K562 (cell line): ENCODE results near the gene PRR30. TPM values are rescaled to one million over a fixed set of nuclear protein-coding genes. Genes with fewer than 3 reads are reported as not detected.
A peak's percentile ranks its signal among the peaks of the same experiment; 100 is the strongest.

Experiments used
- ATAC-seq: fragments of 200-7000 bp; cut with Tn5 transposase; 3 replicates; pipeline ENCODE4 v1.9.1; 2020; ENCODE audit warnings: moderate library complexity
- BruUV-seq: library from RNA; stranded (reverse); fragments of 400-500 nt; replicated peaks from 2 replicates; lab custom pipeline; 2021; lab: Mats Ljungman, UMichigan
- CTCF ChIA-PET: fragments of 300-600 bp; formaldehyde crosslinking; extraction: SDS; loops from one replicate; lab custom pipeline; 2021; ENCODE audit warnings: low intra/inter-chr PET ratio; lab: Yijun Ruan, JAX
- POLR2A ChIA-PET: fragments of 300-600, 350-650 bp; sonication (Branson Sonifier 250); formaldehyde crosslinking; extraction: SDS; loops from one replicate; lab custom pipeline; 2021; ENCODE audit warnings: antibody characterized with exemption, inconsistent platforms; lab: Yijun Ruan, JAX
- DNase-seq, 4 experiments: peaks; one replicate each; pipeline versions ENCODE4 v3.0.0 to v3.0.0-alpha.2; 2011 to 2018; ENCODE audit warnings: low spot score in 3 of 4, mixed read lengths in 3 of 4; ENCODE audit errors: extremely low read depth in 1 of 4
- FAIRE-seq: peaks from 2 replicates; lab custom pipeline; 2011; peaks lifted over from hg19 to GRCh38; lab: Jason Lieb, UNC
- H2AFZ ChIP-seq: 2 replicates; pipeline ENCODE4 v1.6.0; 2011; ENCODE audit warnings: low read depth, low read length, control low read depth, inconsistent platforms
- H3K27ac ChIP-seq: fragments of 200-600 bp; 3 replicates; pipeline ENCODE4 v1.8.0; 2011; ENCODE audit warnings: low read depth, mild to moderate bottlenecking, control low read depth, inconsistent platforms, low read length, moderate library complexity, mixed read lengths; ENCODE audit errors: extremely low read depth
- H3K27me3 ChIP-seq, 2 experiments: fragments of 300-600 bp in 1 of 2; 2 replicates in 1 of 2; 3 replicates in 1 of 2; pipeline versions ENCODE4 v1.6.0 to v1.8.0; 2011; ENCODE audit warnings: inconsistent platforms in 2 of 2, low read length in 2 of 2, mild to moderate bottlenecking in 1 of 2, mixed read lengths in 1 of 2, moderate library complexity in 1 of 2; ENCODE audit not compliant: control insufficient read depth in 2 of 2, insufficient read depth in 2 of 2
- H3K36me3 ChIP-seq: fragments of 300-600 bp; 3 replicates; pipeline ENCODE4 v1.8.0; 2011; ENCODE audit warnings: mild to moderate bottlenecking, low read length, inconsistent platforms; ENCODE audit not compliant: control insufficient read depth, insufficient read depth
- H3K4me1 ChIP-seq, 2 experiments: fragments of 200-600 bp in 1 of 2; replicated peaks in 1 of 2; 2 replicates in 1 of 2; 3 replicates in 1 of 2; pipeline versions ENCODE4 v1.5.1 to v1.8.0; 2011; ENCODE audit warnings: inconsistent platforms in 2 of 2, low read length in 2 of 2, mild to moderate bottlenecking in 1 of 2, mixed read lengths in 1 of 2, moderate library complexity in 1 of 2; ENCODE audit not compliant: control insufficient read depth in 2 of 2, insufficient read depth in 2 of 2
- H3K4me2 ChIP-seq: 2 replicates; pipeline ENCODE4 v1.6.1; 2011; ENCODE audit warnings: low read length, control low read depth, inconsistent platforms, mixed read lengths; ENCODE audit not compliant: insufficient read depth
- H3K4me3 ChIP-seq: fragments of 200-600 bp; sonication (generic), shearing (Covaris generic); 2 replicates; pipeline ENCODE4 v1.5.1; 2016; ENCODE audit warnings: control low read depth, inconsistent platforms
- H3K79me2 ChIP-seq: fragments of 200-600 bp; 3 replicates; pipeline ENCODE4 v1.8.0; 2011; ENCODE audit warnings: low read length, inconsistent platforms; ENCODE audit not compliant: control insufficient read depth, insufficient read depth
- H3K9ac ChIP-seq, 2 experiments: 2 replicates each; pipeline versions ENCODE4 v1.6.0 to v1.6.1; 2011; ENCODE audit warnings: low read depth in 2 of 2, low read length in 2 of 2, control low read depth in 1 of 2, inconsistent platforms in 1 of 2, mild to moderate bottlenecking in 1 of 2, mixed read lengths in 1 of 2; ENCODE audit not compliant: insufficient read depth in 1 of 2
- H3K9me1 ChIP-seq: one replicate; pipeline ENCODE4 v1.6.0; 2011; ENCODE audit warnings: inconsistent platforms, mild to moderate bottlenecking, low read length, moderate library complexity; ENCODE audit not compliant: control insufficient read depth, insufficient read depth
- H3K9me3 ChIP-seq: replicated peaks from 2 replicates; pipeline ENCODE4 v1.5.1; 2011; ENCODE audit warnings: low read depth, low read length, inconsistent platforms; ENCODE audit not compliant: control insufficient read depth, insufficient read depth
- H4K20me1 ChIP-seq: replicated peaks from 2 replicates; pipeline ENCODE4 v1.6.1; 2011; ENCODE audit warnings: low read length, inconsistent platforms, mixed read lengths; ENCODE audit not compliant: control insufficient read depth, insufficient read depth
- EZH2 ChIP-seq: IDR thresholded peaks from 2 replicates; pipeline ENCODE4 v1.6.1; 2012; ENCODE audit warnings: low read depth, mild to moderate bottlenecking, inconsistent platforms, low read length, borderline replicate concordance
- PHB2 ChIP-seq: fragments of 450-650 bp; IDR thresholded peaks from 2 replicates; pipeline ENCODE4 v1.6.1; 2017; ENCODE audit warnings: low read depth
- PPARD ChIP-seq: fragments of 250-450 bp; sonication (Bioruptor Pico); IDR thresholded peaks from 2 replicates; pipeline ENCODE4 v1.8.0; 2022; ENCODE audit warnings: inconsistent platforms, mild to moderate bottlenecking, moderate library complexity
- SREBF1 ChIP-seq: fragments of 150-350 bp; IDR thresholded peaks from 2 replicates; pipeline ENCODE4 v1.6.1; 2014; ENCODE audit warnings: antibody characterized with exemption, low read depth, low read length, borderline replicate concordance
- SRSF9 ChIP-seq: fragments of 200-400 bp; formaldehyde crosslinking; IDR thresholded peaks from 2 replicates; pipeline ENCODE4 v1.6.1; 2017; ENCODE audit warnings: low read depth, low read length, borderline replicate concordance
- ZNF197 ChIP-seq: fragments of 200-800 bp; sonication (Bioruptor generic); IDR thresholded peaks from 2 replicates; pipeline ENCODE4 v1.6.1; 2016; ENCODE audit warnings: low read depth, missing genetic modification characterization, missing compliant biosample characterization
- WGBS: fragments of 100-300 bp; shearing (Covaris generic); methylation state at CpG from one replicate; pipeline ENCODE4 v1.1.6; 2016; ENCODE audit warnings: low coverage, mixed read lengths; ENCODE audit not compliant: insufficient coverage; ENCODE audit errors: missing lambda C conversion rate; 5-methylcytosine and 5-hydroxymethylcytosine counted together
- in situ Hi-C: fragments of 300-500 bp; cut with MboI; formaldehyde crosslinking; loops from 4 replicates; pipeline ENCODE4 v1.15.0; 2018; ENCODE audit warnings: inconsistent platforms, mixed read lengths
- intact Hi-C: fragments of 100-400 bp; cut with micrococcal nuclease; formaldehyde crosslinking; loops from 2 replicates; pipeline ENCODE4 v1.14.2; 2022
- polyA plus RNA-seq, 8 experiments: library from polyadenylated mRNA; depleted of rRNA in 4 of 8; stranded (reverse) in 5 of 8; unstranded in 3 of 8; fragments of >200 nt; fragmentation: Nextera tagmentation in 2 of 8; fragmentation: Illumina TruSeq in 1 of 8; extraction: Ambion mirVana in 2 of 8; extraction: Trizol in 1 of 8; gene quantifications; 2 replicates each; pipeline versions ENCODE4 v1.2.1 to v1.2.3, GENCODE V29; 2011 to 2014; ENCODE audit warnings: inconsistent platforms in 1 of 8, missing spikeins in 1 of 8
- total RNA-seq, 7 experiments: library from RNA; depleted of rRNA in 6 of 7; stranded (reverse); fragments of >200 nt in 6 of 7; fragmentation: Illumina TruSeq in 2 of 7; extraction: Trizol in 2 of 7; gene quantifications; 2 replicates each; pipeline versions ENCODE4 v1.2.1 to v1.2.3, GENCODE V29; 2011 to 2021; ENCODE audit warnings: low replicate concordance in 1 of 7
- TF ChIP-seq, protein P1 (sequence below), 3 experiments: IDR thresholded peaks in 2 of 3; conservative IDR thresholded peaks in 1 of 3; 2 replicates each; pipeline ENCODE4 v1.5.1; 2011 to 2012; ENCODE audit warnings: low read length in 3 of 3, mild to moderate bottlenecking in 3 of 3, control low read depth in 2 of 3, improper control_type of control experiment in 1 of 3, inconsistent platforms in 1 of 3, low read depth in 1 of 3, mixed read lengths in 1 of 3, moderate library complexity in 1 of 3; ENCODE audit not compliant: insufficient read depth in 2 of 3

PRR30 gene
- total and polyA plus RNA-seq, 9 of the 15 experiments (the other 6 are each of a cell fraction or from before 2014, with no cell fraction given): not detected

DNA sequence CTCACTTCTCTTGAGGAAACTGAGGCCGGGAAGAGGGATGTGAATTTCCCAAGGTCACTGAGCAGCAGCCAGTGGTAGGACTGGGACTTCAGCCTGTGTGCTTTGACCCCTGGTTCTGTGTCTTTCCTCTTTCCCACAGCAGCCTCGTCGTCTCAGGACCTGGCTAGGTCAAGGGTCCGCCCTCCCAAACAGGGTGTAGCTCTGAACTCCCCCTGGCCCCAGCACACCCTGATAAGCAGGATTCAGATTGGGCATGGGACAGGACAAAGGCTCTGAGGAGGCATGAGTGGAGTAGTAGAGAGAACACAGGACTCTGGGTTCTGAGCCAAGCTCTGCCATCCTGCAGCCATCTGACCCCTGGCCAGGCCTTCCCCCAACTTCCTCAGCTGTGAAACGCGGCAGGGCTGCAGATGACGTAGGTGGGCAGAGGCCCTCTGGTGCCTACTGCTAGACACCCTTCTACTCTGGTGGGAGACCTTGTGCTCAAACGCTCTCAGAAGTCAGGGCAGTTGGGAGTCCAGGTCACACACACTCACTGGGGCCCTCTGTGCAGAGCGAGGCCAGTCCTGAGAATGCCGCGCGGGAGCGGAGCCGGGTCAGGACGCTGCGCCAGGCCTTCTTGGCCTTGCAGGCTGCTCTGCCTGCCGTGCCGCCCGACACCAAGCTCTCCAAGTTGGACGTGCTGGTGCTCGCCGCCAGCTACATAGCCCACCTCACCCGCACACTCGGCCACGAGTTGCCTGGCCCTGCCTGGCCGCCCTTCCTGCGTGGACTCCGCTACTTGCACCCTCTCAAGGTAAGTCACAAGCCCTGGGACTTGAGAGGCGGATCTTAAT lies 10.6 kb upstream of the PRR30 start:
- Histone ChIP-seq H3K9ac (peak overlapping the region in 1 of 2 experiments; percentile 70; a peak in 2 of 4 replicates), H3K4me1 (peaks cover 0 to 15% of the 10 kb centered on the region in 2 experiments; a peak in 2 of 5 replicates)
- POLR2A ChIA-PET: interaction anchor here (1.0 to 1.3 kb wide), 2 partner anchors 11 to 69 kb away, joined by 3 read pairs; no protein-coding TSS in a partner anchor
- peak in 1 of 4 experiments; percentile 8 for DNase-seq
- TF ChIP-seq PHB2: no peak
- TF ChIP-seq EZH2: no peak
- no peak for TF ChIP-seq SREBF1
- TF ChIP-seq ZNF197 (CRISPR knock-in tag): no peak
- TF ChIP-seq PPARD: no peak
- TF ChIP-seq, protein P1, sequence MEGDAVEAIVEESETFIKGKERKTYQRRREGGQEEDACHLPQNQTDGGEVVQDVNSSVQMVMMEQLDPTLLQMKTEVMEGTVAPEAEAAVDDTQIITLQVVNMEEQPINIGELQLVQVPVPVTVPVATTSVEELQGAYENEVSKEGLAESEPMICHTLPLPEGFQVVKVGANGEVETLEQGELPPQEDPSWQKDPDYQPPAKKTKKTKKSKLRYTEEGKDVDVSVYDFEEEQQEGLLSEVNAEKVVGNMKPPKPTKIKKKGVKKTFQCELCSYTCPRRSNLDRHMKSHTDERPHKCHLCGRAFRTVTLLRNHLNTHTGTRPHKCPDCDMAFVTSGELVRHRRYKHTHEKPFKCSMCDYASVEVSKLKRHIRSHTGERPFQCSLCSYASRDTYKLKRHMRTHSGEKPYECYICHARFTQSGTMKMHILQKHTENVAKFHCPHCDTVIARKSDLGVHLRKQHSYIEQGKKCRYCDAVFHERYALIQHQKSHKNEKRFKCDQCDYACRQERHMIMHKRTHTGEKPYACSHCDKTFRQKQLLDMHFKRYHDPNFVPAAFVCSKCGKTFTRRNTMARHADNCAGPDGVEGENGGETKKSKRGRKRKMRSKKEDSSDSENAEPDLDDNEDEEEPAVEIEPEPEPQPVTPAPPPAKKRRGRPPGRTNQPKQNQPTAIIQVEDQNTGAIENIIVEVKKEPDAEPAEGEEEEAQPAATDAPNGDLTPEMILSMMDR (IDR thresholded peaks at IDR 0.05 in 2 of 3, conservative IDR thresholded peaks at IDR 0.05 in 1 of 3; ENCODE audit: insufficient read depth in 2 of 3, low read depth in 1 of 3, low read length in 3 of 3): no peak
- no peak for TF ChIP-seq SRSF9
- TF ChIP-seq, all 486 proteins: peak for 0
- intact Hi-C loops: no loop called here
- Histone ChIP-seq H3K27ac (no peak overlapping the region), H3K79me2 (no peaks in the 10 kb centered on the region), H4K20me1 (no peaks in the 10 kb centered on the region), H2AFZ (no peak overlapping the region), H3K4me2 (no peak overlapping the region), H3K4me3 (no peak overlapping the region), H3K27me3 (peaks cover 0 to 15% of the 10 kb centered on the region in 2 experiments; a peak in 2 of 5 replicates), H3K36me3 (no peaks in the 10 kb centered on the region), H3K9me1 (no peaks in the 10 kb centered on the region), H3K9me3 (no peaks in the 10 kb centered on the region)
- no TSS peak for BruUV-seq
- CTCF ChIA-PET: no interaction called here
- ATAC-seq (no peak), FAIRE-seq (no peak)
- in situ Hi-C loops: no loop called here
- 45% methylated on average over 29 of the region's 29 CpGs for WGBS
